H1 (cell line): ENCODE measurements around the gene ADAMTS9. TPM values are rescaled to one million over a fixed set of nuclear protein-coding genes. Genes with fewer than 3 reads are reported as not detected.

ENCODE experiments used
- CTCF ChIA-PET: fragments of 300-600 bp; sonication (Branson Sonifier 250); formaldehyde crosslinking; loops from one replicate; lab custom pipeline; 2021; ENCODE audit not compliant: partially characterized antibody; lab: Charles Lee
- POLR2A ChIA-PET: fragments of 300-600 bp; sonication (Branson Sonifier 250); formaldehyde crosslinking; loops from one replicate; lab custom pipeline; 2021; ENCODE audit warnings: inconsistent platforms; ENCODE audit not compliant: partially characterized antibody; lab: Charles Lee
- DNase-seq, 2 experiments: peaks; one replicate each; pipeline versions ENCODE4 v3.0.0 to v3.0.0-alpha.2; 2010 to 2022; ENCODE audit warnings: low spot score in 2 of 2, low read depth in 1 of 2, mixed read lengths in 1 of 2
- FAIRE-seq: peaks from 2 replicates; lab custom pipeline; 2011; peaks lifted over from hg19 to GRCh38; lab: Jason Lieb, UNC
- H2AFZ ChIP-seq: 2 replicates; pipeline ENCODE4 v1.8.1; 2012; ENCODE audit warnings: low read length, inconsistent platforms
- H2AK5ac ChIP-seq: 2 replicates; pipeline ENCODE4 v1.6.1; 2013; ENCODE audit warnings: low read depth, low read length
- H2BK120ac ChIP-seq: replicated peaks from 2 replicates; pipeline ENCODE3; 2013; ENCODE audit warnings: low read depth, low read length, inconsistent platforms
- H2BK12ac ChIP-seq: 2 replicates; pipeline ENCODE4 v1.6.1; 2013; ENCODE audit warnings: low read depth, low read length
- H2BK15ac ChIP-seq: 2 replicates; pipeline ENCODE4 v1.6.1; 2013; ENCODE audit warnings: low read length
- H2BK20ac ChIP-seq: 2 replicates; pipeline ENCODE4 v1.6.1; 2013; ENCODE audit warnings: low read length
- H2BK5ac ChIP-seq: 2 replicates; pipeline ENCODE4 v1.6.1; 2013; ENCODE audit warnings: low read depth, low read length
- H3K14ac ChIP-seq: 2 replicates; pipeline ENCODE4 v1.6.1; 2013; ENCODE audit warnings: inconsistent platforms; ENCODE audit not compliant: insufficient read length
- H3K18ac ChIP-seq: 2 replicates; pipeline ENCODE4 v1.6.1; 2013; ENCODE audit warnings: low read length; ENCODE audit errors: extremely low read depth
- H3K23ac ChIP-seq: 2 replicates; pipeline ENCODE4 v1.6.1; 2013; ENCODE audit warnings: inconsistent platforms; ENCODE audit not compliant: insufficient read length
- H3K23me2 ChIP-seq: 2 replicates; pipeline ENCODE4 v1.6.1; 2013; ENCODE audit warnings: low read depth, low read length
- H3K27ac ChIP-seq: 2 replicates; pipeline ENCODE4 v1.6.1; 2011; ENCODE audit warnings: low read depth, low read length, inconsistent platforms
- H3K27me3 ChIP-seq, 4 experiments: replicated peaks in 1 of 4; 1 replicate in 1 of 4; 2 replicates in 3 of 4; pipeline versions ENCODE4 v1.6.1 to v1.8.1; 2011 to 2013; ENCODE audit warnings: low read length in 3 of 4, mild to moderate bottlenecking in 3 of 4, inconsistent platforms in 2 of 4, mixed read lengths in 2 of 4, moderate library complexity in 1 of 4; ENCODE audit not compliant: control insufficient read depth in 3 of 4, insufficient read depth in 3 of 4; ENCODE audit errors: extremely low read depth in 1 of 4
- H3K36me3 ChIP-seq, 4 experiments: 2 replicates each; pipeline versions ENCODE4 v1.6.1 to v1.8.1; 2011 to 2013; ENCODE audit warnings: mild to moderate bottlenecking in 4 of 4, low read length in 3 of 4, moderate library complexity in 2 of 4, control low read depth in 1 of 4, inconsistent platforms in 1 of 4; ENCODE audit not compliant: insufficient read depth in 4 of 4, control insufficient read depth in 2 of 4
- H3K4ac ChIP-seq: replicated peaks from 2 replicates; pipeline ENCODE3; 2013; ENCODE audit warnings: low read length, low read depth, mixed read lengths, inconsistent platforms; ENCODE audit not compliant: insufficient read length
- H3K4me1 ChIP-seq, 4 experiments: replicated peaks in 1 of 4; 1 replicate in 1 of 4; 2 replicates in 3 of 4; pipeline versions ENCODE4 v1.6.1 to v1.8.1; 2011 to 2013; ENCODE audit warnings: low read length in 3 of 4, inconsistent platforms in 2 of 4, mixed read lengths in 1 of 4; ENCODE audit not compliant: insufficient read depth in 4 of 4, control insufficient read depth in 3 of 4
- H3K4me2 ChIP-seq, 2 experiments: 2 replicates each; pipeline versions ENCODE4 v1.6.1 to v1.8.1; 2011 to 2013; ENCODE audit warnings: low read depth in 2 of 2, low read length in 2 of 2, control low read depth in 1 of 2, inconsistent platforms in 1 of 2, mild to moderate bottlenecking in 1 of 2; ENCODE audit not compliant: insufficient read depth in 1 of 2
- H3K4me3 ChIP-seq, 4 experiments: fragments of 200-600, 300-600 bp in 1 of 4; sonication (generic), shearing (Covaris generic), sonication (Bioruptor Twin) in 1 of 4; 2 replicates each; pipeline versions ENCODE4 v1.5.1 to v1.8.1; 2011 to 2016; ENCODE audit warnings: low read length in 4 of 4, low read depth in 3 of 4, control low read depth in 2 of 4, inconsistent platforms in 2 of 4, mild to moderate bottlenecking in 2 of 4, mixed read lengths in 1 of 4, moderate library complexity in 1 of 4; ENCODE audit not compliant: insufficient read depth in 2 of 4; ENCODE audit errors: extremely low read depth in 1 of 4
- H3K56ac ChIP-seq: replicated peaks from 2 replicates; pipeline ENCODE3; 2013; ENCODE audit warnings: low read depth, mild to moderate bottlenecking, mixed read lengths, low read length, inconsistent platforms; ENCODE audit not compliant: insufficient read length
- H3K79me1 ChIP-seq: 2 replicates; pipeline ENCODE4 v1.6.1; 2013; ENCODE audit warnings: low read depth, low read length, control low read depth
- H3K79me2 ChIP-seq, 2 experiments: 2 replicates each; pipeline versions ENCODE4 v1.6.1 to v1.8.1; 2012 to 2013; ENCODE audit warnings: low read length in 2 of 2, mild to moderate bottlenecking in 2 of 2, inconsistent platforms in 1 of 2; ENCODE audit not compliant: insufficient read depth in 2 of 2, control insufficient read depth in 1 of 2
- H3K9ac ChIP-seq, 4 experiments: replicated peaks in 1 of 4; 1 replicate in 1 of 4; 2 replicates in 3 of 4; pipeline versions ENCODE4 v1.6.1 to v1.8.1; 2011 to 2013; ENCODE audit warnings: low read depth in 3 of 4, low read length in 3 of 4, control low read depth in 2 of 4, mild to moderate bottlenecking in 2 of 4, moderate library complexity in 2 of 4, inconsistent platforms in 1 of 4; ENCODE audit errors: extremely low read depth in 1 of 4
- H3K9me3 ChIP-seq, 2 experiments: 2 replicates each; pipeline versions ENCODE4 v1.6.1 to v1.8.1; 2012 to 2013; ENCODE audit warnings: mild to moderate bottlenecking in 2 of 2, moderate library complexity in 2 of 2, control low read depth in 1 of 2, inconsistent platforms in 1 of 2, low read depth in 1 of 2, low read length in 1 of 2, mixed read lengths in 1 of 2; ENCODE audit not compliant: insufficient read depth in 2 of 2
- H4K20me1 ChIP-seq, 2 experiments: replicated peaks in 1 of 2; 2 replicates each; pipeline versions ENCODE3 to v1.8.1; 2011 to 2013; ENCODE audit warnings: inconsistent platforms in 2 of 2, low read length in 2 of 2, mild to moderate bottlenecking in 1 of 2; ENCODE audit not compliant: insufficient read depth in 2 of 2, control insufficient read depth in 1 of 2
- H4K5ac ChIP-seq: 2 replicates; pipeline ENCODE4 v1.6.1; 2013; ENCODE audit warnings: low read length, low read depth, mixed read lengths, inconsistent platforms; ENCODE audit not compliant: insufficient read length
- H4K8ac ChIP-seq: 2 replicates; pipeline ENCODE4 v1.8.0; 2013; ENCODE audit warnings: mild to moderate bottlenecking, moderate library complexity, low read length, inconsistent platforms; ENCODE audit not compliant: insufficient read depth; ENCODE audit errors: extremely low read depth
- H4K91ac ChIP-seq: replicated peaks from 2 replicates; pipeline ENCODE3; 2013; ENCODE audit warnings: low read length, mixed read lengths, inconsistent platforms; ENCODE audit not compliant: insufficient read length
- CBX8 ChIP-seq: fragments of 300-800, 300-1000 bp; sonication (generic); IDR thresholded peaks from 2 replicates; pipeline ENCODE4 v1.7.1; 2016; ENCODE audit warnings: low read depth, low read length, borderline replicate concordance
- CEBPB ChIP-seq: IDR thresholded peaks from 2 replicates; pipeline ENCODE4 v1.6.1; 2012; ENCODE audit warnings: low read depth, low read length
- CHD1 ChIP-seq: IDR thresholded peaks from 2 replicates; pipeline ENCODE4 v1.6.1; 2012; ENCODE audit warnings: low read depth, low read length, improper control_type of control experiment
- CREB1 ChIP-seq: IDR thresholded peaks from 2 replicates; pipeline ENCODE4 v1.6.1; 2012; ENCODE audit warnings: inconsistent platforms
- JUND ChIP-seq: IDR thresholded peaks from 2 replicates; pipeline ENCODE4 v1.6.1; 2011; ENCODE audit warnings: mild to moderate bottlenecking, improper control_type of control experiment, low read length
- NANOG ChIP-seq: IDR thresholded peaks from 2 replicates; pipeline ENCODE4 v1.6.1; 2011; ENCODE audit warnings: low read length, low read depth, mild to moderate bottlenecking, inconsistent platforms; ENCODE audit not compliant: insufficient read depth, poor library complexity, severe bottlenecking
- POLR2AphosphoS5 ChIP-seq: IDR thresholded peaks from 2 replicates; pipeline ENCODE4 v1.6.1; 2011; ENCODE audit warnings: low read depth, low read length
- RBBP5 ChIP-seq: IDR thresholded peaks from 2 replicates; pipeline ENCODE4 v1.7.1; 2012; ENCODE audit warnings: low read depth, mild to moderate bottlenecking, inconsistent platforms, low read length, moderate library complexity, borderline replicate concordance
- RFX5 ChIP-seq: IDR thresholded peaks from 2 replicates; pipeline ENCODE4 v1.6.1; 2011; ENCODE audit warnings: low read depth, low read length, improper control_type of control experiment, borderline replicate concordance
- RXRA ChIP-seq: IDR thresholded peaks from 2 replicates; pipeline ENCODE4 v1.6.1; 2011; ENCODE audit warnings: low read depth, mild to moderate bottlenecking, low read length, moderate library complexity; ENCODE audit not compliant: insufficient read depth
- SAP30 ChIP-seq: fragments of 300-600 bp; sonication (generic); IDR thresholded peaks from 2 replicates; pipeline ENCODE4 v1.7.1; 2012; ENCODE audit warnings: low read length, moderate library complexity, mild to moderate bottlenecking, inconsistent platforms; ENCODE audit not compliant: insufficient read depth, insufficient replicate concordance
- SIX5 ChIP-seq: IDR thresholded peaks from 2 replicates; pipeline ENCODE4 v1.6.1; 2011; ENCODE audit warnings: mild to moderate bottlenecking, low read depth, low read length
- SUZ12 ChIP-seq: fragments of 200-600 bp; sonication (generic); IDR thresholded peaks from 2 replicates; pipeline ENCODE4 v1.6.1; 2012; ENCODE audit warnings: mild to moderate bottlenecking, inconsistent platforms, low read length, moderate library complexity, mixed read lengths
- TAF7 ChIP-seq: optimal IDR thresholded peaks from 2 replicates; pipeline ENCODE3; 2011; ENCODE audit warnings: low read depth, mild to moderate bottlenecking, inconsistent platforms, low read length, moderate library complexity, borderline replicate concordance
- WGBS, 2 experiments: shearing (Covaris generic) in 1 of 2; methylation state at CpG; one replicate each; pipeline versions ENCODE4 v1.1.6 to v1.1.7; 2013 to 2015; ENCODE audit warnings: low lambda C conversion rate in 2 of 2, mixed read lengths in 2 of 2, inconsistent platforms in 1 of 2, low coverage in 1 of 2, missing lambda C conversion rate in 1 of 2; ENCODE audit not compliant: insufficient replicate concordance in 2 of 2, insufficient coverage in 1 of 2, insufficient read length in 1 of 2; ENCODE audit errors: extremely low coverage in 1 of 2, missing lambda C conversion rate in 1 of 2; 5-methylcytosine and 5-hydroxymethylcytosine counted together
- polyA plus RNA-seq, 7 experiments: library from polyadenylated mRNA; depleted of rRNA in 3 of 7; stranded (reverse) in 5 of 7; unstranded in 2 of 7; fragments of >200 nt in 5 of 7; fragments of 200-250 nt in 2 of 7; gene quantifications; 1 replicate in 5 of 7; 2 replicates in 1 of 7; 4 replicates in 1 of 7; pipeline versions ENCODE4 v1.2.1 to v1.2.3, GENCODE V29; 2011 to 2013; ENCODE audit warnings: missing spikeins in 2 of 7, mixed read lengths in 2 of 7
- total RNA-seq: library from RNA; stranded (reverse); fragmentation: NEBNext Ultra II Directional; extraction: Animal tissue kit (Norgen Biotek cat#: 25700); gene quantifications from 2 replicates; pipeline ENCODE4 v1.2.1, GENCODE V29; 2021

Gene ADAMTS9
- total and polyA plus RNA-seq, 2 of the 8 experiments (the other 6 are each of a cell fraction or from before 2014, with no cell fraction given), result 0.20 to 0.41 TPM

DNA sequence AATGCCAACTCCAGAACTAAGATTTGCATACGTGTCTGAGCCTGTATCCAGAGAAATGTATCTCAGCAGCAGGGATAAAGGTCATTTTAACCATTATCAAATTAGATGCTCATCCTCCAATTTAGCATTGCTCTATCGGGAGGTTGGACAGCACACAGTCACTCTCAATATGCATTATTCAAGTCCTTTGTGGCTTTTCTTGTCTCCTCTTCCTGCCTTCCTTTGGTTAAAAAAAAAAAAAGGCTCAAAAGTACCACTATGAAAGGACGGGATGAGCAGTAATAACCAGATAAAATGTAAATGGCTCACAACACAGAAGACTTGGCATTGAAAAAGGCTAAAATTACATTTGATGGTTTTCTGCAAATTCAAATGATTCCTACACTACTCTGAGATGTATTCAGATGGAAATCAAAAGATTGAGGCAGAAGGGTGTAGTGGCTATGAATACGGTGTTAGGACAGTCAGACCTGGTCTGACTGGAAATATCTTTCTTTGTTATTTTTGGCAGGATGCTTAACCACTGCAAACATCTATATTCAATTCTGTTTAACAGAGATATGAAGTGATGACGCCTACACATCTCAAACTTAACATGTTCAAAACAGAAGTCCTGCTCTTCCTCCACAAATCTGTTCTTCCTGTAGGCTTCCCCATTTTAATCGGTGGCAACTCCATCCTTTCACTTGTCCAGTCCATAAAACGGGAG lies 109.6 kb downstream of the ADAMTS9 start:
- H3K14ac ChIP-seq, result no peak overlapping the region
- H3K4me3 ChIP-seq, result no peak overlapping the region
- H3K18ac ChIP-seq, result no peak overlapping the region
- H2AK5ac ChIP-seq, result no peak overlapping the region
- no peak overlapping the region for H4K8ac ChIP-seq
- ChIA-PET CTCF (interaction anchor here (1.5 to 4.4 kb wide), 2 partner anchors 16 to 44 kb away, joined by 3 to 24 read pairs; no protein-coding TSS in a partner anchor), POLR2A (interaction anchor here (1.3 kb wide), 1 partner anchor 9 kb away, joined by 3 read pairs; no protein-coding TSS in a partner anchor)
- H2BK120ac ChIP-seq, result no peak overlapping the region
- H3K4me1 ChIP-seq, result peaks cover 0 to 5% (median 0%) of the 10 kb centered on the region in 4 experiments; a peak in 2 of 7 replicates
- WGBS, 2 experiments, result 87% methylated on average over 7 of the region's 7 CpGs; no CpG with 5 or more reads in 1 of the 2 experiments
- H2BK12ac ChIP-seq, result no peak overlapping the region
- H3K9ac ChIP-seq, result no peak overlapping the region
- no peak overlapping the region for H2BK15ac ChIP-seq
- H2AFZ ChIP-seq, result no peak overlapping the region
- no peak overlapping the region for H3K4me2 ChIP-seq
- H4K20me1 ChIP-seq, result no peaks in the 10 kb centered on the region
- no peaks in the 10 kb centered on the region for H3K79me1 ChIP-seq
- H3K4ac ChIP-seq, result no peak overlapping the region
- H4K5ac ChIP-seq, result no peak overlapping the region
- no peaks in the 10 kb centered on the region for H3K36me3 ChIP-seq
- H3K23me2 ChIP-seq, result no peaks in the 10 kb centered on the region
- no peak overlapping the region for H2BK5ac ChIP-seq
- no peaks in the 10 kb centered on the region for H3K79me2 ChIP-seq
- H4K91ac ChIP-seq, result no peak overlapping the region
- H2BK20ac ChIP-seq, result no peak overlapping the region
- H3K23ac ChIP-seq, result no peak overlapping the region
- no peaks in the 10 kb centered on the region for H3K9me3 ChIP-seq
- FAIRE-seq (no peak), DNase-seq (no peak)
- H3K27ac ChIP-seq, result no peak overlapping the region
- no peaks in the 10 kb centered on the region for H3K27me3 ChIP-seq
- H3K56ac ChIP-seq, result no peak overlapping the region
- no peak for TF ChIP-seq JUND
- no peak for TF ChIP-seq TAF7
- no peak for TF ChIP-seq RBBP5
- TF ChIP-seq NANOG, result no peak
- no peak for TF ChIP-seq CHD1
- no peak for TF ChIP-seq SUZ12
- TF ChIP-seq RXRA, result no peak
- no peak for TF ChIP-seq CBX8
- no peak for TF ChIP-seq CEBPB
- no peak for TF ChIP-seq POLR2AphosphoS5
- no peak for TF ChIP-seq SIX5
- TF ChIP-seq SAP30, result no peak
- no peak for TF ChIP-seq CREB1
- no peak for TF ChIP-seq RFX5
